ENCODE data around the gene PLXNA1.
A peak's percentile ranks its signal among the peaks of the same experiment; 100 is the strongest.

The PLXNA1 gene

DNA sequence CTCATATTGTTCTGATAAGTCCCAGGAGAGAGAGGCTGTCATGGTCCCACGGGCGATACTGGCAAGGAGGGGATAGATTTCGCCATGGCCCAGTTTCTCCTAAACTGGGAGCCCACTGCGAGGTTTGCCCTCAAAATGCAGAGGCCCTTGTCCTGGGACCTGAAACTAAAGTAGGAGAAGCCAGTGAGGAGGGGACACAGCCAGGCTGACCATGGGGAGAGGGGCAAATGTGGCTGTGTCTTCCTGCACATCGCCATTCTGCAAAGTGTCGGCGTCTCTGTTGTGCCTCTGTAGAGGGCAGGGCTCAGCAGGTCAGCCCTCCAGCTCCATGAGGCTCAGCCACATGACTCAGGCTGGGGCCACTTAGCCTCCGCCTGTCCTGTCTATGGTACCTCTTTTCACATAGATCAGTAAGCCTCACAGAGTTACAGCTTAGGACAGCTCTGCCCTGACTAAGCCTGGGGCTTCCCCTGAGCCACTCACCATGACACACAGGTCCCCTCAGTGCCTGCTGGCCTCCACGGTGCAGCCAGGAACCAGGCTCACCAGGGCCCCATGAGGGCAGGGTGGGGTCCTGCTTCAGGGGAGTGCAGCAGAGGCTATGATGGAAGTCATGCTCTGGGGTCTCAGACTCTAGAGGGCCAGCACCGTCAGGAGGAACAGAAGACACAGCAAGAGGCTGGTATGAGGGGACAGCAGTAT, 28.6 kb upstream of the PLXNA1 start:
- DNase-seq: peak; percentile 74

DNA sequence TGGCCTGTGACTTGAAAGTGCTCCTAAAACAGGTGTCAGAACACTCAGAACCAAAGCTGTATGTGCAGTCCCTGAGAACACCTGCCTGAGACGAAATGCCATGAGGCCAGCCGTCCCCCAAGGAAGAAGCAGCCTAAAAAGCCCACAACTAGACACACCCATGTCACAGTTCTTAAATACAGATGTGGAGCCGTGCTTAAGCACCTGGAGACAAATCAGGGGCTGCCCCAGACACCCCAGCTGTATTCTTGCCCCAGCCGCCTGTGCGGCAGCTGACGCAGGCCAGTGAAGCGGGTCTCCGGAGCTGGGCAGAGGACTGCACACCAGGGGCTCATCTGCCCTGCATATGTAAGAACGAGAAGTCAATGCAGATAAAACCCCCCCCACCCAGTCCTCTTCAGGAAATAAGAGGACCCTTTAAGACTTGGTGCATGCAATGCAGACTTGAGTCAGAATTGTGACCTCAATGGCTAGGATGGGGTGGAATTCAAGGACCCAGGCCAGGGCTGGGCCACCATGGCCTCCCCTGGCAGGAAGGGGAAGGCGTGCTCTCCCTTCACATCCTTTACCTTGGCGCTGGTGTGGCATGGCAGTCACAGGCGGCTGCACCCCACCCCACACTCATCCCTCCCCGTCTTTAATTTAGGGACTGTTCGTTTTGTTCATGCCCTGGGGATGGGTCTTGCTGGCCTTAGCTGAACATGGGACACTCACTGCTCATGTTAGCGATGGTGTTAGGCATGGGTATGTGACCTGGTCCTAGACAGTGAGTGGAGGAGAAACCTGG, 27.7 kb upstream of the PLXNA1 start:
- DNase-seq: no peak

DNA sequence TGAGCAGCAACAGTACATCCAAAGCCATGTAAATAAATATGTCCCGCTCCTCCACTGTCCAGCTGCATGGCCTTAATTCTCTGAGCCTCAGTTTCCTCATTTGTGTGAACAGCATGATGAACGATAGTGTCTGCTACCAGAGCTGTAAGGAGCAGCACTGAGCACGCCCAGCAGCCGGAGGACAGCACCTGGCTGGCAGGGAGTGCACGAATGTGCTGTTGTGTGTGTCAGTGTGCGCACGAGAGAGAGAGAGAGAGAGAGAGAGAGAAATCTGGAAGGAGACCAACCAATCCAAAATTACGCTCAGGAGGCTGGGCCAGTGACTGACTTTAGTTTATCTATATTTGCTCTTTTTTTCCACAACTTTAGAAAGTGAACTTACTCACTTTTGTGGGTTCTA, 26.6 kb upstream of the PLXNA1 start:
- DNase-seq: no peak

DNA sequence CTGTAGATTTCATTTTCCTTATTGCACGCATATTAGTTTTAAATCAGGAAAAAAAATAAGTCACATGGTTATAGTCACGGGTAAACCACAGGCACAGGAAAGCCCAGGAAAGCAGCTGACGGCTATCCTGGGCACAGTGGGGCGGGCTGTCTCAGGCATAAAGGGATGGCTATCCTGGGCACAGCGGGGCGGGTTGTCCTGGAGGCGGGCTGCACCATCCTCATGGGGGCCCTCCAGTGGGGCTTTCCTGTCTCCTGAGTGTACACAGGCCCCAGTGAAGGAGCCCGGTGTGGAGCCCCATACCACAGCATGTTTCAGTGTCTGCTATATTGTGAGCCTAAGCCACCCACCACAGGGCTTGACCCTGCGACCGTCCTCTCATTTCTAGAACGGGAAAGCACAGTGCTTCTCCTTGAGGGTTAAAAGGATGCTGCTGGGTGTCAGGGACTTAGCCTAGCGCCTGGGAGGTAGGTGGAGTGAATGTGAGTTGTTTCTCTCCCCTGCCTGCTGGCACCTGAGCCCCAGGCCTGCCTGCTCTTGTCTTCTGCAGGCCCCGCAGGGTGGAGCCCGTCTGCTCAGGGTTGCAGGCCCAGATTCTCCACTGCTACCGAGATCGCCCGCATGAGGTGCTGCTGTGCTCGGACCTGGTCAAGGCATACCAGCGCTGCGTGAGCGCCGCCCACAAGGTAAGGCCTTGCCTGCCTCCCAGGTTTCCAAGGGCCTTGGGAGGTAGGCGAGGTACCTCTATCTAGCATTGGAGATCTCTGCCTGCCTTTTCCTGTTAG, 25.9 kb upstream of the PLXNA1 start:
- DNase-seq: peak; percentile 42

DNA sequence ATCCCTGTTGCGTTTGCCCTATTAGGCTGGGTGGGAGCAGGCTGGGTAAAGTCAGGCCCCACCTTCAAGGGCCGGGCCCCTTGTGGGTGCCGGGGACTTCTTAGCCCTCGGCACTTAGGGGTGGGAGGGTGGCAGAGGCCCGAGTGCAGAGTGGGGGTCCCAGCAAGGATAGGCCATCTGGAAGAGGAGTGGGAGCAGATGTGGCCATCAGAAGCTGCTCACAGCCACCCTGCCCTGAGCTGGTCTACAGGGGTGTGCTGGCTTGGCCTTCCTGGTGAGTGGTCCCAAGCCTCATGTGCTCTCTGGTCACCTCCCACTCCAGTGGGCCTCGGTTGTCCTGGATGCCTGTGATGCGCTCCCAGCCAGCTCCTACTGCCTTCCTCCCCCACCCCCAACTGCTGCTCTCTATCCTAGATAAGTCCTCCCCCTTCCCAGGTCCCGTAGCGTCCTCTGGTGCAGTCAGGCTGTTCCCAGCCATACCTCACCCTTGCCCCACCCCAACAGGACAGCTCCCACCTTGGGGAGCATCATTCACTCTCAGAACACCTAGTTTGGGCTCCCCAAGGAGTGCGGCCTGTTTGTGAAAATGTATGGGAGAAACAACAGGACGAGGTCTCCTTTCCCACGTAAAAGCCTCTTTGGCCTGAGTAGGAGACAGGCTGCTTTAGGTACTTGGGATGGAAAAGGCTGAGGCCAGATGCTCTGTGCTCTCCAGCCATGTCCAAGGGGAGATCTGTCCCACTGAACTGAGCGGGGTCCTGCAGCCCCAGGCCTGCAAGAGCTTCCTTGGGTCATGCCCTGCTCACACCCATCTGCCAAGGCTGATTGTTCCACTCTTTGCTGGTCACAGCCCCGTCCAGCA, 24.9 kb upstream of the PLXNA1 start:
- DNase-seq: no peak

DNA sequence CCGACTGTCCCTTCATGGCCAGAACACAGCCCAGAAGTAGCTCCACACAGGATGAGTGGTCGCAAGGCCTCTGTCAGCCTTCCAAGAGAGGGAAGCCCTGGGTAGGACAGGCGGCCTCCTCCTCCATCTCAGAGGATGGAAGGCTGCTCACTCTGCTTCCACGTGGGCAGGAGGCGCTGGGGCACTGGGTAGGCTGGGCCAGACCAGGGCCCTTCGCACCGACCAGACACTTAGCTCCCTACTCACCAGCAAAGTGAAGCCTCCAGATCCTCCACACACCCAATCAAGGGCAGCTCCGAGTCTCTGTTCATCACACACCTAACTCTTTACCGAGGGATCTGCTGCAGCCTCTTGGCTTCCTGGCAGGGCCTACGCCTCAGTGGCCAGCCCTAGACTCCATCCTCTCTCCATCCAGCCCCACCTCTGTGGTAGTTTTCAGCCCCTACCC, 24.3 kb upstream of the PLXNA1 start:
- DNase-seq: no peak

DNA sequence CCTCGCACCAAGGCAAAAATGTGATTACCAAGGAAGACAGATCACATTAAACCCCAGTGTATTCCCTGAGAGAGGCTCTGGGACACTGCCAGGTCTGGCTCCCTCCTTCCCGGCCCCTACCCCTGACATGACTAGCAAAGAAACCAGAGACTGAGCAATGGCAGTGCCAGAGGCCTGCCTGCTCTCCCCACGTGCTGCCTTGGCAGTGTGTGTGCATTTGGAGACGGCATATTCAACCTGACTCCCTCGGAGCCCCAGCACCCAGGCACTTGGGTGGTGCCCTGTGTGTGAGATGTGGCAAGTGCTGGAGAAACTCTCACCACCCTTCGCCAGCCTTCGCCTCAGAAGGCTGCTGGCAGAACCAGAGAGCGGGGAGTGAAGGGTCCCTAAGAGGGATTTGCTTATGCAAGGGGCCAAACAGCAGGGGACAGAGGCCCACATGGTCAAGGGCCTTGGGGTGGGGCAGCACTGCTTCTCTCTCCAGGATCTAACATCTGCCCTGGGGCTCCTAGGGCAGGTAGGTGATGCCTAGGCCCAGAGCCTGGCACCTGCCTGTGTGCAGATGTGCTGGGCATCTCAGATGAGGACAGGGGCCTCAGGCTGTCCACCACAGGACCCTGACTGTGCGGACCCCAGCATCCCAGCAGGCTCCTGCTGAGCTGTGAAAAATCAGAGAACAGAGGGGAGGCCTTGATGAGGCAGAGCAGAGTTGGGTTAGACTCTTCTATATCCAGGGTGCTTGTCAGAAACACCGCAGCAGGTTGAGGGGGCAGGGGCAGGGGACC, 23.6 kb upstream of the PLXNA1 start:
- DNase-seq: no peak

DNA sequence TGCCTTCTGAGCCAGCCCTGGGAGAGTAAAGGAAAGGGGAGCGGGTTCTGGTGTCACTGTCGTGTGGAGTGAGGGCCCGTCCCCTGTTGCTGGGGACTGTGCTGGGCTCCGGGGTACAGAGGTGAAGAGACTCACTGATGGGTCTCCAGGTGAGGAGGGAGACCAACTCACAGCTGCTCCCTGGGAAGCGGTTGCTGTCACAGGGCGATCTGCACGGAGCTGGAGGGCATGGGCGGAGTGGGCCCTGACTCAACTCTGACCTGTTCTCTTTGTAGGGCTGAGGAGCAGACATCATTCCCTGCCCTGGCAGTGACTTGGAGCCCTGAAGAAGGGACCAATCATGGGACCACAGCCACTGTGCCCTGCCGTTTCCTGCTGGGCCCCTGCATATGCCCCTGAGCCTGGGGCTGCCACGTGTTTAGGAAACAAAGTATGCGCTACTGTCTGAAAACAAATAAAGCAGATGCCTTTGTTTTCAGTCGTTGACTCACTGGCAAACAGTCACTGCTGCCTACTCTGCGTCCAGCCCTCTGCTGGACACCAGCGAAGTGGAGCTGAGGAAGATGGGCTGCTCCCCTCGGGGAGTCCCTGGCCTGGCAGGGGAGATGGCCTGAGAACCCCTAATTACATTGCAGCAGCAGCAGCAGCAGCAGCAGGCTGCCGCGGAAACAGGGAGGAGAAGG, 22.9 kb upstream of the PLXNA1 start:
- no peak for DNase-seq

DNA sequence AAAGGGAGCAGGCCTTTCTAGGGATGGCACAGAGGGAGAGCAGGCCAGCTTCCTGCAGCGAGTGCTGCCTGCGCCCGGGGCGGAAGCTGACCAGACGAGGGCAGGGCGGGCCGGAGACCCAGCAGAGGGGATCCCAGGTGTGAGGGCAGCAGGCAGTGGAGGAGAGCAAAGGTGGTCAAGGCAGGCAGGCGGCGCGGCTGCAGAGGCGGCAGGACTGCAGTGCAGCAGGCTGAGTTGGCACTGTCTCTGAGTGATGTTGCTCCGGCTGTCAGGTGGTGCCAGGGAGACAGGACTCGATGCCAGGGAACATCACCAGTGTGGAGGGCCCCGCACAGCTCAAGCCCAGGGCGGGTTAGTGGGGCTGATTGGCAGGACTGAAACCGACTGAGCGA, 22.3 kb upstream of the PLXNA1 start:
- no peak for DNase-seq

DNA sequence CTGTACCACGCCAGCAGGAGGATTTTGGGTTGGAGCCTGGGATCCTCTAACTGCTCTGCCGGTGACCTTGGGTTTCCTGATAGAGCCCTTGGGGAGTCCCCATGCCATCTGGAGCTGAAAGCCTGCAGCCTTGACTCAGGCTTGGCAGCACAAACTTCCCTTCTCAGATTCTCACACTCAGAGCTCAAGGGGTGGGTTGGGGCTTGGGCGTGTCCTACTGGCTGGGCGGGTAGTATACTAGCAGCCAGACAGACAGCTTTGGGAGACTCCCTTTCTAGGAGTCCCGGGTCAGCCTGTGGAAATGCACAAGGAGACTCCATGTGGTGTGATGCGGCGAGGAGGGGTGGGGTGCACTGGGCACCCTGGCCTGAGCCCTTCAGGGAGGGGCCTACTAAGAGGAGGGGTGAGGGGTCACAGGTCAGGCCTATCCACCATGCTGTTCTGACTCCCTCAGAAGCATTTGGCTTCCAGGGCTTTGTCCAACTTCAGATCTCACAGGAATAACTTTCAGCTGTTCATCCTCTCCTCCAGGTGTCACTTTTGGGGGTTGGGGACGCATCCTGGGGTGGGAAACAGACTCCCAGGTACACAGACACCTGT, 21.6 kb upstream of the PLXNA1 start:
- peak; percentile 78 for DNase-seq

DNA sequence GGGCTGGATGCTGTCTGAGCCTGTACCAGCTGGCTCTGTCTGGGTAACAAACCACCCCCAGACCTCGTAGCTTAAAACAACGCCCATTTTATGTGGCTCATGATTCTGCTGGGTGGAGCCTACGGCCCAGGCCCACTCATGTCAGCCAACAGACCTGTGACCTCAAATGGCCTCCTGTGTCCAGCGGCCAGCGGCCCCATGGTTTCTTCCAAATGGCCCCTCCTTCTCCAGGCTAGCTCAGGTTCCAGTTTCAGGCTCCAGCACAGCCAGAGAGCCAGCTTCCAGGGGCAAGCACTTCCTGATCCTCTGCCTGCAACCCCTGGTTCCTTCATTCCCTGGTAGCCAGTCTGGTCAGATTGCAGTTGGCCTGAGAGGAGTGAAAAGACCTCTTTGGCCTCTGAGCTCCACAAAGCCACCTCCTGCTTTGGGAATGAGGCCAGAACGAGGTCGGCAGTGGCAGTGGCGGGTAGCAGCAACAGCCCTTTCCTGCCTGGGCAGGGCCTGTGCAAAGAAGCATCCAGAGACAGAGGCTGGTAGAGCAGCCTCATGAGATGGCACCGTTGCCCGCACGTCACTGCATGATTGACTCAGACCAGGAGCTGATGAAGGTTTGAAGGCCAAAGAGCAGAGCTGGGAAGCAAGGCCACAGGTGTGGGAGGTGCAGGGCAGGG, 21.0 kb upstream of the PLXNA1 start:
- DNase-seq: peak; percentile 45

DNA sequence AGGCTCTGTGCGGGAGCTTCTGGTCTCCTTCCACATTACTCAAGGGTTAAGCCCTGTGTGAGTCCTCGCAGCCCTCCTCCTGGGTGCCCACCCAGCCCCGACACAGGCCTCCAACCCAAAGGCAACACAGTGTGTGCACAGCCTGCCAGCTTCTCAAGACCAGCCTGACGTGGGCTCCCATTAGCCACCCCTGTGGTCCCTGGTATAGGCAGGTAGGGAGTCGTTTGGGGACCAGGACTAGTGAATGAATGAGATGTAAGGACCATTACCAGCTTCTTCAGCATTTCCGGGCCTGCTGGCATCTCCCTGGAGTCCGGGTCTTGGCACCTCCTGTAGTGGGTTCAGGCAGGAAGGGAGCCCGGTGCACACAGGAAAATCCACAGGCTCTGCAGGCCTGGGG, 20.2 kb upstream of the PLXNA1 start:
- no peak for DNase-seq

DNA sequence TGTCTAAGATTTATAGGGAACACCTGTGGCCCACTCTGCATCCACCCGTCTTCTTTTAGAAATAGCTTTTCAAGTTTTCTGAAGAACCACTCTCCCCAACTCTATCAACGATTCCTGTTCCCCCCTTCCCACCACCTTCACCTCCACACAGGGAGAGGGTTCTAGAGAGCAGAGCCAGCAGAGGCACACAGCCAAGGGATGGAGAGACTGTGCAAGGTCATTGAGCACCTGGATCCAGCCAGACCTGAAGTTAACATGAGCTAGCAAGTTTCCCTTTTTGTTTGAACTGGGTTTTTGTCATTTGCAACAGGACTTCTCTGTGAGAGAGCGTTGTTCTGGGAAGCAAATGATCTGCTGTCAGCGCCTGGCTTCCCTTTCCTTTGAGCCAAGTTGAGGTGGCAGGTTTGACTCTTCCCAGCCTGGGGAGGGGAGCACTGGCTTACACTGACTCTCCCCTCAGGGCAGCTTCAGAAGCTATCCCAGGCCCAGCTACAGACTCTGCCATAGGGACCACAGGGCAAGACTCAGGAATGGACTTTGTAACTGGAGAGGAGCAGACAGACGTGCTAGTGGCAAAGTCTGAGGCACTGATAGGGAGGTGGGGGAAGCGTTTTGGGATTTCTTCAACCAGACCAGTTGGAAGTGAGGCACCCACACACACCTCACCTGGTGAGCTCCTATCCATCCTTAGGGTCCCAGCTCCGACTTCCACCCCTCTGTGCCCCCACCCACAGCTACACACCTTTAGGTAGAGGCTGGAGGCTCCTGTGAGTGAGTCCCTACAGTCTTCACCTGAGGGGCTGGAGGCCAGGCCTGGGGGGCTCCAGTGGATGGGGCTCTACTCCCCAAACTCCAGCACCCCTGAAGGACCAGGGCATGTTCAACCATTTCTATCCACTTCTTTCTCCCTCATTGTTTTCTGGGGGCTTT, 19.4 kb upstream of the PLXNA1 start:
- DNase-seq: no peak

DNA sequence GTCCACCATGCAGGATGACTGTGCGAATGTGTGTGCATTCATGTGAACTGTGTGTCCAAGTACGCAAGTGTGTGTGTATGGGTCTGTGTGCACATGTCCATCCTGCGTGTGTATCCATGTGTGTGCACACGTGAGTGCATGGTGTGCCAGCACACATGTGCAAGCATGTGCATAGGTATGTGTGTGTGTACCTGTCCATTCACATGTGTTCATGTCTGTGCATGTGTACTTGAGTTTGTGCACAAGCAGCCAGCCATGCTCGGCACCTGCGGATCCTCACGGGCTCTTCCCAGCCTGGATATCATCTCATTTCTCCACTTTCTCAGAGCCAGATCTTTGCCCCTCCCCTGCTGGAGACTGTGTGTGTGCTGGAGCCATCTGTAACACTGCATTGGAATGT, 18.7 kb upstream of the PLXNA1 start:
- DNase-seq: no peak

DNA sequence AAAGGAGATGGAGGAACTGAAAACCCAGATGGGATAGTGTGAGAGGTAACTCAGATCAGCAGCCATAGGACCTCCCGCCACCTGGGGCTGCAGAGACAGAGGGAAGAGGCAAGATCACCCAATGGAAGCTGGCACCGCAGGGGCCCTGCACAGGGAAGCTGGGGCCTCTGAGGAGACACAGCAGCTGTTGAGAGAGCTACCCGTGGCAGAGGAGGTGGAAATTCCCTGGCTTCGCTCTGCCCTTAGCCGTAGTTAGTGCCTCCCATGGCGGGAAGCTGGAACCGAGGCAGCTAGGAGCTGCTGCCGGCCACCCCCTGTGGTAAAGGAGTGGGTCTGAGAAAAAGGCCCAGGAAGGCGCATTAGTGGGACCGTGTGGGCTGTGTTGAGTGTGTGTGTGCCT, 18.0 kb upstream of the PLXNA1 start:
- DNase-seq: no peak

DNA sequence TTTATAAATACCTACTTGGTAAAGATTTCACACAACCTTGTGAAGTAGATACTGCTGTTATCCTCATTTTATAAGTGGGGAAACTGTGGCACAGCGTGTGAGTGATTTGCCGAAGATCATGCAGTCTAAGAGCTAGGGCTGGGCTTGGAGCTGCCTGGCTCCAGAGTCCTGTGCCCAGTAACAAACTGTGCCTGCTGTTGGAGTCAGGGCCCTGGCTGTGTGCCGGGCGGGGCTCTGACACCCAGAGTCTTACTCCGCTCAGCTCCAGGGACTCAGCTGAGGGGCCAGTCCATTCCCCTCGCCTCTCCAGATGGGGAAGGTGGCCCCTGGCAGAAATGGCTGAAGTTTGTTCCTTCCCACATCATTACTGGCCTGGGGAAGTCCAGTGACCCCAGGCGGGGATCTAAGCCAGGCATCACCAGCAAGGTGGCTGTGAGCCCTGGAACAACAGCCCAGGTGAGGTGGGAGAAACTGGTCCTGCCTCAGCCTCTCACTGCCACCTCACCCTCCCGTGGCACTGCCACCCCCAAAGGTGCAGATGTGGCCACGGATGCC, 17.3 kb upstream of the PLXNA1 start:
- DNase-seq: no peak

DNA sequence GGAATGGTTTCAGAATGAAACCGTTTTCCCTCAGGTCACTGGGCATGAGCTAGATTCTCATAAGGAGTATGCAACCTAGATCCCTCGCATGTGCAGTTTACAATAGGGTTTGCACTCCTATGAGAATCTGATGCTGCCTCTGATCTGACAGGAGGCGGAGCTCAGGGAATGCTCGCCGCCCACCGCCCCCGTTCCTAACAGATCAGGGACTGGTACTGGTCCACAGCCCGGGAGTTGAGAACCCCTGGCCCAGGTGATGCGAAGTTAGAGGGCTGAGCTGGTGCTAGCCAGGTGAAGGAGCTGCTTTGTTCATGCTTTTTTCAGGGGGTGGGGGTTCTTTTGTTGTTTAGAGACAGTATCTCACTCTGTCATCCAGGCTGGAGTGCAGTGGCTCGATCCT, 15.5 kb upstream of the PLXNA1 start:
- DNase-seq: no peak

Measured in inflammatory macrophage treated with lipopolysaccharide for 4 hours (primary cell).